A549 (cell line): ENCODE results near the gene MEP1B.

ENCODE experiments used
- CTCF ChIP-seq: fragments of >200 bp; sonication (Bioruptor Twin); formaldehyde crosslinking; IDR thresholded peaks from 3 replicates; pipeline ENCODE4 v1.5.1; 2016
- ESRRA ChIP-seq: fragments of 150-350 bp; IDR thresholded peaks from 2 replicates; pipeline ENCODE4 v1.6.1; 2014; ENCODE audit warnings: mild to moderate bottlenecking, low read length, borderline replicate concordance

- no peak for TF ChIP-seq ESRRA
- no peak for TF ChIP-seq CTCF
These were observed 65.7 kb downstream of the MEP1B start for GRCh38 chr18:32255570-32255969.
